ENCODE measurements around the gene UHMK1. TPM values are rescaled to one million over a fixed set of nuclear protein-coding genes. Genes with fewer than 3 reads are reported as not detected.

Gene UHMK1, protein sequence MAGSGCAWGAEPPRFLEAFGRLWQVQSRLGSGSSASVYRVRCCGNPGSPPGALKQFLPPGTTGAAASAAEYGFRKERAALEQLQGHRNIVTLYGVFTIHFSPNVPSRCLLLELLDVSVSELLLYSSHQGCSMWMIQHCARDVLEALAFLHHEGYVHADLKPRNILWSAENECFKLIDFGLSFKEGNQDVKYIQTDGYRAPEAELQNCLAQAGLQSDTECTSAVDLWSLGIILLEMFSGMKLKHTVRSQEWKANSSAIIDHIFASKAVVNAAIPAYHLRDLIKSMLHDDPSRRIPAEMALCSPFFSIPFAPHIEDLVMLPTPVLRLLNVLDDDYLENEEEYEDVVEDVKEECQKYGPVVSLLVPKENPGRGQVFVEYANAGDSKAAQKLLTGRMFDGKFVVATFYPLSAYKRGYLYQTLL
- 50.1 and 58.8 TPM in 2 replicates for total RNA-seq

DNA sequence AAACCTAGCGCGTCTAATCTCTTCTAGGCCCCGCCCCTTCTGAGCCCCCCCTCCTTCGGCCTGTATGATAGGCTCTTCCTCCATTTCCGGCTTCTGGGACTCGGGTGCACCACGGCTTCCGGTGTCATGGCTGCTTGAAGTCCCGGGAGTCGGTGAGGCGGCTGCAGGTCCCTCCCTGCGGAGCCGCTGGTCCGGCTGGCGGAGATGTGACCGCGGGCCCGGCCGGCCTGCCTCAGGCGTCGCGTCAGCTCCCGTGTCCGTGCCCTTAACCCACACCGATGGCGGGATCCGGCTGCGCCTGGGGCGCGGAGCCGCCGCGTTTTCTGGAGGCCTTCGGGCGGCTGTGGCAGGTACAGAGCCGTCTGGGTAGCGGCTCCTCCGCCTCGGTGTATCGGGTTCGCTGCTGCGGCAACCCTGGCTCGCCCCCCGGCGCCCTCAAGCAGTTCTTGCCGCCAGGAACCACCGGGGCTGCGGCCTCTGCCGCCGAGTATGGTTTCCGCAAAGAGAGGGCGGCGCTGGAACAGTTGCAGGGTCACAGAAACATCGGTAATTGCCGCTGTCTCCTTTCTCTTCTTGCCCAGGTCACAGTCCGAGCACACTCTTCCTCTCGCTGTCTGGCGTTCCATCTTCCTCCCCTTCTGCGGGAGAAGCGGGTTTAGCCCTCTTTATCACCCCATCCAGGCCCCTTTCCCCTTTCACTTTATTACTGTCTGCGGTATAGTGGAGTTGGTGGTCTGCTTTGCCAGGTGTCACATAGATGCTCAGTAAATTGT, at the start of gene UHMK1:
TSS of gene UHMK1 (plus strand) at position 96 of the 773 bp plus-strand sequence. CDS start at position 279, 183 bp downstream.

DNA sequence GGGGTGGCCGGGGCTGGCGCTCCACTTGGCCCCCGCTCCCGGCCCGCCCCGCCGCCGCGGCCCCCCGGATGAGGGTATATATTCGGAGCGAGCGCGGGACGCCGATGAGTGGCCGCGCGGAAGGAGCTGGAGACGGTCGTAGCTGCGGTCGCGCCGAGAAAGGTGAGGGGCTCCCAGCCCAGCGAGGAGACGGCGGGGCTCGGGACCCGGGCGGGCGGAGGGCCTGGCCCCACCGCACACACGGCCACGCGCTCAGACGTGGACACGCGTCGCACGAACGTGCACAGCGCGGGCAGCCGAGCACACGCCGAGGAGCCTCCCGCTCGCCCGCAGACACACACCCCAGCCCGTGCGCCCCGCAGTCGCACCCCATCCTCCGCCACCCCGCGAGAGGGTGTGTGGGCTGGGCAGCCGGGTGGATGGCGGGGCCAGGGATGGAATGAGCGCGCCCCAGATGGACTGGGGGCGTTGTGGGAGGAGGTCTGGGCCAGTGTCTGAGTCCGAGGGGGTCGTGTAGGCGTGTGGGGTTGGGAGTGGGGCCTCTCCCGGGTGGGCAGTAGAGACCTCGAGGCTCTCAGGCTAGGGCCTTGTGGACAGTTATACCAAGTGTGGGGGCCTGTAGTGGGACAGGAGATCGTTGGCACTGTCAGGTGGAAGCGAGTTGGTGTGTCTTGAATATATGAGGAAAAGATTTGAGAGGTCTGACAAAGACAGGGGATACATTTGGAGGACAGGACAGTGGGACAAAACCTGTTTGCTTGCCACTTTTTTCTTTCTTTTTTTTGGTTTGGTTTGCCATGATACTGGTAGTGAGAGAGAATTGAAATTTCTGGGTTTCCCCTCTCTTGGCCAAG, 64.2 kb downstream of the UHMK1 start, which contains the start of gene UAP1:
TSS of gene UAP1 (plus strand) at position 107 of the 854 bp plus-strand sequence. CDS start 4,347 bp downstream, outside the sequence.

Other genes starting within 250 kb of the UHMK1 start
- gene SPATA46, start 121.0 kb upstream of the UHMK1 start, total RNA-seq, result not detected in 2 replicates
- gene C1orf226, start 116.1 kb upstream of the UHMK1 start, total RNA-seq, result under 0.01 TPM in 2 replicates
- not detected in 2 replicates for gene SH2D1B, start 85.7 kb upstream of the UHMK1 start, total RNA-seq
- gene UAP1, start 63.9 kb downstream of the UHMK1 start, total RNA-seq, result 38.0 and 54.1 TPM in 2 replicates
- 7.6 and 10.0 TPM in 2 replicates for gene DDR2, start 134.6 kb downstream of the UHMK1 start, total RNA-seq

All from dermis lymphatic vessel endothelial cell (primary cell).